G401 (cell line): ENCODE data around the gene HPD. TPM values are rescaled to one million over a fixed set of nuclear protein-coding genes. Genes with fewer than 3 reads are reported as not detected.

Experiments
- DNase-seq: peaks from one replicate; pipeline ENCODE4 v3.0.0-alpha.2; 2015; ENCODE audit warnings: low spot score
- in situ Hi-C: cut with HindIII; loops from 2 replicates; pipeline ENCODE4 v1.10.0; 2016; ENCODE audit warnings: low sequenced_read_pairs, mixed read lengths
- total RNA-seq: library from RNA; depleted of rRNA; stranded (reverse); fragments of >200 nt; shearing (Covaris generic); gene quantifications from 2 replicates; pipeline ENCODE4 v1.2.3, GENCODE V29; 2014

The HPD gene
- total RNA-seq, 1 experiment from 2014 or later = 16.2 TPM

- in situ Hi-C loops = no loop called here
These were observed 27.0 kb downstream of the HPD start for GRCh38 chr12:121831571-121832245.

GRCh38 chr12:121830588-121831265 is 27.9 kb downstream of the HPD start:
- DNase-seq = no peak
- in situ Hi-C loops = no loop called here

More at GRCh38 chr12:121831571-121832245, 27.0 kb downstream of the HPD start:
- DNase-seq = no peak

- no peak for DNase-seq
- in situ Hi-C loops = no loop called here
These were observed 28.5 kb downstream of the HPD start for GRCh38 chr12:121830134-121830533.

GRCh38 chr12:121829250-121829918 is 29.3 kb downstream of the HPD start:
- DNase-seq = no peak
- in situ Hi-C loops = no loop called here

- in situ Hi-C loops = no loop called here
- no peak for DNase-seq
These were observed 29.8 kb downstream of the HPD start for GRCh38 chr12:121828826-121829225.

GRCh38 chr12:121828306-121828705 is 30.4 kb downstream of the HPD start:
- in situ Hi-C loops = no loop called here

GRCh38 chr12:121827351-121828099 is 31.1 kb downstream of the HPD start:
- in situ Hi-C loops = no loop called here
- DNase-seq = no peak

More at GRCh38 chr12:121828306-121828705, 30.4 kb downstream of the HPD start:
- no peak for DNase-seq

- in situ Hi-C loops = no loop called here
- DNase-seq = no peak
These were observed 32.1 kb downstream of the HPD start for GRCh38 chr12:121826318-121827150.

GRCh38 chr12:121825041-121825523 is 33.6 kb downstream of the HPD start:
- in situ Hi-C loops = no loop called here
- no peak for DNase-seq

GRCh38 chr12:121823727-121824115 is 34.9 kb downstream of the HPD start:
- no peak for DNase-seq
- in situ Hi-C loops = no loop called here

GRCh38 chr12:121823101-121823726 is 35.4 kb downstream of the HPD start:
- no peak for DNase-seq
- in situ Hi-C loops = no loop called here

GRCh38 chr12:121822393-121823100 is 36.1 kb downstream of the HPD start:
- no peak for DNase-seq
- in situ Hi-C loops = no loop called here

- in situ Hi-C loops = no loop called here
These were observed 38.6 kb downstream of the HPD start for GRCh38 chr12:121820056-121820455.

GRCh38 chr12:121819212-121819949 is 39.3 kb downstream of the HPD start:
- DNase-seq = no peak
- in situ Hi-C loops = no loop called here

More at GRCh38 chr12:121820056-121820455, 38.6 kb downstream of the HPD start:
- no peak for DNase-seq

- in situ Hi-C loops = no loop called here
- no peak for DNase-seq
These were observed 41.0 kb downstream of the HPD start for GRCh38 chr12:121817648-121818043.

- DNase-seq = no peak
- in situ Hi-C loops = no loop called here
These were observed 41.6 kb downstream of the HPD start for GRCh38 chr12:121816925-121817647.
